ENCODE results near the gene ACACB.

DNA sequence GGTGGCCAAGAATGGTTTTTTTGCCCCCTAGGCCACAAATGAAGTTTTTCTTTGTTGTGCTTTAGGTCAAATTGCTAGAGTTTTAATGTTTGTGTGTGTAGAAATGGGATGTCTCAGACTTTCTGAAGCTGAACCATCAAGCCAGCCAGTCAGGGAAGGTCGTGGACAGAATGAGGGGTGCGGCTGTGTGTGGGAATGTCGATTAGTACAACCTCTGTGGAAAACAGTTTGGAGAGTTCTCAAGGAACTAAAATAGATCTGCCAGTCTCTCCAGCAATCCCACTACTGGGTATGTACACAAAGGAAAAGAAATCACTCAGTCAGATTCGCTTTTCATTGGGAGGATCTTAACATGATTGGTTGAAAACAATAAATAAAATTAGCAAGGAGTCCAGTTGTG lies 44.5 kb downstream of the ACACB start:
- no peak for TF ChIP-seq POLR2A (IDR thresholded peaks at IDR 0.05)
- TF ChIP-seq, protein P1, sequence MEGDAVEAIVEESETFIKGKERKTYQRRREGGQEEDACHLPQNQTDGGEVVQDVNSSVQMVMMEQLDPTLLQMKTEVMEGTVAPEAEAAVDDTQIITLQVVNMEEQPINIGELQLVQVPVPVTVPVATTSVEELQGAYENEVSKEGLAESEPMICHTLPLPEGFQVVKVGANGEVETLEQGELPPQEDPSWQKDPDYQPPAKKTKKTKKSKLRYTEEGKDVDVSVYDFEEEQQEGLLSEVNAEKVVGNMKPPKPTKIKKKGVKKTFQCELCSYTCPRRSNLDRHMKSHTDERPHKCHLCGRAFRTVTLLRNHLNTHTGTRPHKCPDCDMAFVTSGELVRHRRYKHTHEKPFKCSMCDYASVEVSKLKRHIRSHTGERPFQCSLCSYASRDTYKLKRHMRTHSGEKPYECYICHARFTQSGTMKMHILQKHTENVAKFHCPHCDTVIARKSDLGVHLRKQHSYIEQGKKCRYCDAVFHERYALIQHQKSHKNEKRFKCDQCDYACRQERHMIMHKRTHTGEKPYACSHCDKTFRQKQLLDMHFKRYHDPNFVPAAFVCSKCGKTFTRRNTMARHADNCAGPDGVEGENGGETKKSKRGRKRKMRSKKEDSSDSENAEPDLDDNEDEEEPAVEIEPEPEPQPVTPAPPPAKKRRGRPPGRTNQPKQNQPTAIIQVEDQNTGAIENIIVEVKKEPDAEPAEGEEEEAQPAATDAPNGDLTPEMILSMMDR (IDR thresholded peaks at IDR 0.05) = no peak
